NCI-H82 (cell line): ENCODE data around the gene POLQ.
"Not testable (repeated sequence)": the region's sequence is repeated elsewhere in the genome, so short reads cannot be mapped to it uniquely, and the experiment has no call there.

Experiments
- DNase-seq: peaks from one replicate; lab custom pipeline; 2025; lab: John Stamatoyannopoulos, UW

Gene POLQ

DNA sequence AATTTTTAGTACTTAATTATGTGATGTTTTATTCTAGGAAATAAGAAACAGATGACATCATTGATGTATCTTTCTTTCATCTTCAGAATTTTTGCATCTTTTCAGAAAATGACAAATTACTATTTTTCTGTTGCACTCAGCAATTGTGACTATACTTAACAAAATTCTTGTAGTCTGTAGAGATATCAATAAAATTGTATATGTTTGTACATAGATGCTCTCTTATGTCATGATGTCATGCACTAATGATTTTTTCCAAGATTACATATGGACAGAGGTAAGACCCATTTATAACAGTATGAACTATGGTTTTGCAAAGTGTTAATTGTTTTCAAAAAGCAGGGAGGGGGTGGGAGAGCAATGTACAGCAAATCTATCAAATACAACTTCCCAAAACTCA, 121.2 kb downstream of the POLQ start:
- DNase-seq = no peak

DNA sequence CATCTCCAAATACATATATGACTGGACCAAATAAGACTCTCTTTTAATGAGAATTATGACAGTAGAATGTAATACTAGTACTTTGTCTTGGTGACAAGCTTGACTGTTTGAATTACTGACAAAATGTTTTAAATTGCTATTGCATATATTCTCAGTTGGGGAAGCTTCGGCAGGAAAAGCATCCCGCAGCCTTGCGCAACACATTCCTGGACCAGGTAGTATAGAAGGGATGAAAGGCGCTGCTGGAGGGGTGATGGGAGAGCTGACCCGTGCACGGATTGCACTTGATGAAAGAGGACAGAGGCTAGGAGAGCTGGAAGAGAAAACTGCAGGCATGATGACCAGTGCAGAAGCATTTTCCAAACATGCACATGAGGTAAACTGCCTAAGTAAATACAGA, 127.6 kb downstream of the POLQ start:
- no peak for DNase-seq

DNA sequence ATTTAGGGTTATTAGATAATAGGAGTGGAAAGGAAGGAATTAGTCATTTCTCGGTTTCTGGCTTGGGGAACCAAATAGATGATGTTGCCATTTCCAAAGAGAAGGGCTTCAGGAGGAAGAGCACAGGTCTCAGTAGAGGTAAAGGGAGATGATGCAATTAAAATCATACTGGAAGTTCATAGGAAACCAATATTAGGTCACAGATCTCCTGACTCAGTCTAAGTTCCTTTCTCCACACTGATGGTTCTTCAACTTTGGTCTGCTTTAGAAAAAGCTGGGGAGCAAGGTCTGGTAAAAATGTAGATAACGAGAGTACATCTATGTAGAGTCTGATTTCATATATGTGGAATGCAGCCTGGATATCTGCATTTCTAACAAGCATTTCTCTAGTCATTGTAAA, 130.9 kb downstream of the POLQ start:
- DNase-seq = no peak

DNA sequence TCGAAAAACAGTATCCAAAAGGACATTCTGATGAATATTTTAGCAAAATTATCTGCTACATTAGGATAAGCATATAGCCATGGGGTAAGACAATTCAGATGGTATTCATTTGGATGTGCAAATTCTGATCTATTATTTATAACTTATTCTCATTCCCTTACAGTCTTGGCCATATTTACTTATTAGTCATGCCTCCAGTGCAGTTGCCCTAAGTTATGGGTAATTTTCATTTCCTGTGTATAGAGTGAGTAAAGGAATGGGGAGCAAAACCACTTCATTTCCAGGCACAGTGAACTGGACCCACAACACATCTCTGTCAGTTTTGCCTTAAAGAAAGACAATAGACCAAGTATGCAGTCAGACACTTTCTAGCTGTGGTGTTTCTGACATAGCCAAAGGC, 134.3 kb downstream of the POLQ start:
- no peak for DNase-seq

DNA sequence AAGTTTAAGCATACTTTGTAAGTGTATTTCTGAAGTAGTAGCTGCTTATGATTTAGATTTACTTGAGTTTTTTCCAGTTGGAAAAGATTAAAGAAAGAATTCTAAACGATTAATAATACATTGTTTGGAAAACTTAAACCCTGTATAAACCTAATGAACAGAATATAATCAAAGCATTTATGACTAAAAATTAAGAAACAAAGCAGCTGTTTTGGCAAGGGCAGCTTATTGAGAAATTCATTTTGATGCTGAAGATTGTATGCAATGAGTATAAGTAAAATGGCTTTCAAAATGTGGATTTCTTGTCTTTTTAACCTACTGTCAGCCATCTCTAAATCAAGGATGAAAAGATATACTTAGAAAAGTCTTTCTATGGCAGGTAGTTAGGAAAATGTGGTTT, 140.2 kb downstream of the POLQ start:
- DNase-seq = no peak

DNA sequence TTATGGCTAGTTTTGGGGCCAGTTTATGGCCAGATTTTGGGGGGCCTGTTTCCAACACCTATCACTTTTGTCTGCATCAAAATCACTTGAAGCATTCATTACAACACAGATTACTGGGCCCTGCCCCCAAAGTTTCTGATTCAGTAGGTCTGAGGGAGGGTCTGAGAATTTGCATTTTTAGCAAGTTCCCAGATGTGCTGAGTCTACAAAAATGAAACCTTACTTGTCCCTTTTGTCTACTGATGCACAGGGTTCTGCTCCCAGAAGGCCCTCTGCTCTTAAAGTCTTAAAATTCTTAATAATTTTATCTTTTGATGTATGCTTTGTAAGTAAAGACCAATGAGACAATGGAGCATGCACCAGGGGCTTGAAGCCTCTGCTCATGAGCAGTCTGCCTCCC, 146.0 kb downstream of the POLQ start:
- no peak for DNase-seq

DNA sequence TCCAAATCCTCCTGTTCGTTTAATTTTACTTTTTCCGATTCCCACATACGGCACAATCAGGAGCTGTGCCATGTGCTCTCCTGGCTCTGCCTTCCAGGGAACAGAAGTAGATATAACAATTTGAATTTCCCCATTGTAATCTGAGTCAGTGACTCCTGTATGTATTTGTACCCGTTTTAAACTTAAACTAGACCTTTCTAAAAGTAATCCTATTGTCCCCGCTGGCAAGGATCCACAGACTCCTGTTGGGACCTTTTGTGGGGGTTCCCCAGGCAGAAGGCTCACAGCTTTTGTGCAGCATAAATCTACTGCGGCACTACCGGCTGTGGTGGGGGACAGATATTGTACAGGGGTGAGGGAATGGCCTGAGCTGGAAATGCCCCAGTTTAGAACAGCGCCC, 147.7 kb downstream of the POLQ start:
- not testable (repeated sequence) for DNase-seq

DNA sequence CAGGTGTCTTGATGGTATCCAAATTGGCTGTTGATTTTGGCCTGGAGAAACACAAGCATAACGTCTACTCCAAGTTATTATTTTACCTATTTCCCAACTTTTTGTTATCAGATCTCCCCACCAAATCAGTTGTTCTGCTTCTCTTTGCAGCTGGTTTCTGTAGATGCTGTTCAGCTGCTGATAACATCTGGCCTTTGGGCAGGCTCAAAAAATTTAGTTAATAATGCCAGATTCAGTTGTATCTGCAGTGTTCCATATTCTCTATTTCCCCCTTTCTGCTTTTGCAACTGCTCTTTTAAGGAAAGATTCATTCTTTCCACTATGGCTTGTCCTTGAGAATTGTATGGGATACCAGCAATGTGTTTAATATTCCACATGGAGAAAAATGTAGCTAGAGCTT, 149.8 kb downstream of the POLQ start:
- DNase-seq = not testable (repeated sequence)

DNA sequence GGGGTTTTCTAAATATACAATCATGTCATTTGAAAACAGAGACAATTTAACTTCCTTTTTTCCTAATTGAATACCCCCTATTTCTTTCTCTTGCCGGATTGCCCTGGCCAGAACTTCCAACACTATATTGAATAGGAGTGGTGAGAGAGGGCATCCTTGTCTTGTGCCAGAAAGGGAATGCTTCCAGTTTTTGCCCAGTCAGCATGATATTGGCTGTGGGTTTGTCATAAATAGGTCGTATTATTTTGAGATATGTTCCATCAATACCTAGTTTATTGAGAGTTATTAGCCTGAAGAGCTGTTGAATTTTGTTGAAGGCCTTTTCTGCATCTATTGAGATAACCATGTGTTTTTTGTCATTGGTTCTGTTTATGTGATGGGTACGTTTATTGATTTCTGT, 157.5 kb downstream of the POLQ start:
- DNase-seq = not testable (repeated sequence)
